K562 (cell line): ENCODE measurements around the gene ORAI3. TPM values are rescaled to one million over a fixed set of nuclear protein-coding genes. Genes with fewer than 3 reads are reported as not detected.

Experiments
- E2F8 ChIP-seq: fragments of 450-650 bp; IDR thresholded peaks from 2 replicates; pipeline ENCODE4 v1.7.1; 2018; ENCODE audit warnings: mild to moderate bottlenecking, low read depth; ENCODE audit not compliant: partially characterized antibody
- HES1 ChIP-seq: fragments of 450-650 bp; IDR thresholded peaks from 2 replicates; pipeline ENCODE4 v1.6.1; 2016; ENCODE audit warnings: low read depth, mild to moderate bottlenecking, moderate library complexity
- MEF2A ChIP-seq: IDR thresholded peaks from 2 replicates; pipeline ENCODE4 v1.6.1; 2011; ENCODE audit warnings: low read depth, mild to moderate bottlenecking, low read length, moderate library complexity; ENCODE audit not compliant: control insufficient read depth
- NCOA4 ChIP-seq: fragments of 450-650 bp; IDR thresholded peaks from 2 replicates; pipeline ENCODE4 v1.6.1; 2018; ENCODE audit warnings: mild to moderate bottlenecking; ENCODE audit not compliant: partially characterized antibody
- POLR2AphosphoS2 ChIP-seq: IDR thresholded peaks from 2 replicates; pipeline ENCODE4 v1.6.1; 2012; ENCODE audit warnings: low read length, improper control_type of control experiment
- ZC3H11A ChIP-seq: IDR thresholded peaks from 2 replicates; pipeline ENCODE4 v1.6.1; 2012; ENCODE audit warnings: low read depth, low read length, improper control_type of control experiment
- polyA plus RNA-seq, 8 experiments: library from polyadenylated mRNA; depleted of rRNA in 4 of 8; stranded (reverse) in 5 of 8; unstranded in 3 of 8; fragments of >200 nt; fragmentation: Nextera tagmentation in 2 of 8; fragmentation: Illumina TruSeq in 1 of 8; extraction: Ambion mirVana in 2 of 8; extraction: Trizol in 1 of 8; gene quantifications; 2 replicates each; pipeline versions ENCODE4 v1.2.1 to v1.2.3, GENCODE V29; 2011 to 2014; ENCODE audit warnings: inconsistent platforms in 1 of 8, missing spikeins in 1 of 8
- total RNA-seq, 7 experiments: library from RNA; depleted of rRNA in 6 of 7; stranded (reverse); fragments of >200 nt in 6 of 7; fragmentation: Illumina TruSeq in 2 of 7; extraction: Trizol in 2 of 7; gene quantifications; 2 replicates each; pipeline versions ENCODE4 v1.2.1 to v1.2.3, GENCODE V29; 2011 to 2021; ENCODE audit warnings: low replicate concordance in 1 of 7
- TF ChIP-seq, protein P1 (sequence below): fragments of 250-450 bp; sonication (Bioruptor Pico); IDR thresholded peaks from 2 replicates; pipeline ENCODE4 v1.8.0; 2021; ENCODE audit warnings: mild to moderate bottlenecking, moderate library complexity
- TF ChIP-seq, protein P2 (sequence below): fragments of 200-600 bp; sonication (generic); IDR thresholded peaks from one replicate; pipeline ENCODE4 v1.6.1; 2012; ENCODE audit warnings: mild to moderate bottlenecking, low read depth, low read length, inconsistent platforms

ORAI3 gene
- total and polyA plus RNA-seq, 9 of the 15 experiments (the other 6 are each of a cell fraction or from before 2014, with no cell fraction given) = 4.9 to 23.3 (median 14.1) TPM

DNA sequence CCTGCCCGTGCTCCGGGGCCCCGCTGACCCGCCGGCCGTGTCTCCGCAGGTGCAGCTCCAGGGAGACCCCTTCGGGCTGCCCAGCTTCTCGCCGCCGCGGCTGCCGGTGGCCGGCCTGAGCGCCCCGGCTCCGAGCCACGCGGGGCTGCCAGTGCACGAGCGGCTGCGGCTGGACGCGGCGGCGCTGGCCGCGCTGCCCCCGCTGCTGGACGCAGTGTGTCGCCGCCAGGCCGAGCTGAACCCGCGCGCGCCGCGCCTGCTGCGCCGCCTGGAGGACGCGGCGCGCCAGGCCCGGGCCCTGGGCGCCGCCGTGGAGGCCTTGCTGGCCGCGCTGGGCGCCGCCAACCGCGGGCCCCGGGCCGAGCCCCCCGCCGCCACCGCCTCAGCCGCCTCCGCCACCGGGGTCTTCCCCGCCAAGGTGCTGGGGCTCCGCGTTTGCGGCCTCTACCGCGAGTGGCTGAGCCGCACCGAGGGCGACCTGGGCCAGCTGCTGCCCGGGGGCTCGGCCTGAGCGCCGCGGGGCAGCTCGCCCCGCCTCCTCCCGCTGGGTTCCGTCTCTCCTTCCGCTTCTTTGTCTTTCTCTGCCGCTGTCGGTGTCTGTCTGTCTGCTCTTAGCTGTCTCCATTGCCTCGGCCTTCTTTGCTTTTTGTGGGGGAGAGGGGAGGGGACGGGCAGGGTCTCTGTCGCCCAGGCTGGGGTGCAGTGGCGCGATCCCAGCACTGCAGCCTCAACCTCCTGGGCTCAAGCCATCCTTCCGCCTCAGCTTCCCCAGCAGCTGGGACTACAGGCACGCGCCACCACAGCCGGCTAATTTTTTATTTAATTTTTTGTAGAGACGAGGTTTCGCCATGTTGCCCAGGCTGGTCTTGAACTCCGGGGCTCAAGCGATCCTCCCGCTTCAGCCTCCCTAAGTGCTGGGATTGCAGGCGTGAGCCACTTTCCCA lies 46.6 kb upstream of the ORAI3 start (continued):
- TF ChIP-seq POLR2AphosphoS2 (no peak), NCOA4 (no peak), ZC3H11A (no peak), E2F8 (no peak), MEF2A (0 out of 2 replicates have a peak, but pooled peaks have one; percentile 4), HES1 (no peak)
- TF ChIP-seq, protein P1, sequence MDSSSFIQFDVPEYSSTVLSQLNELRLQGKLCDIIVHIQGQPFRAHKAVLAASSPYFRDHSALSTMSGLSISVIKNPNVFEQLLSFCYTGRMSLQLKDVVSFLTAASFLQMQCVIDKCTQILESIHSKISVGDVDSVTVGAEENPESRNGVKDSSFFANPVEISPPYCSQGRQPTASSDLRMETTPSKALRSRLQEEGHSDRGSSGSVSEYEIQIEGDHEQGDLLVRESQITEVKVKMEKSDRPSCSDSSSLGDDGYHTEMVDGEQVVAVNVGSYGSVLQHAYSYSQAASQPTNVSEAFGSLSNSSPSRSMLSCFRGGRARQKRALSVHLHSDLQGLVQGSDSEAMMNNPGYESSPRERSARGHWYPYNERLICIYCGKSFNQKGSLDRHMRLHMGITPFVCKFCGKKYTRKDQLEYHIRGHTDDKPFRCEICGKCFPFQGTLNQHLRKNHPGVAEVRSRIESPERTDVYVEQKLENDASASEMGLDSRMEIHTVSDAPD (CRISPR knock-in tag) = no peak
- TF ChIP-seq, protein P2, sequence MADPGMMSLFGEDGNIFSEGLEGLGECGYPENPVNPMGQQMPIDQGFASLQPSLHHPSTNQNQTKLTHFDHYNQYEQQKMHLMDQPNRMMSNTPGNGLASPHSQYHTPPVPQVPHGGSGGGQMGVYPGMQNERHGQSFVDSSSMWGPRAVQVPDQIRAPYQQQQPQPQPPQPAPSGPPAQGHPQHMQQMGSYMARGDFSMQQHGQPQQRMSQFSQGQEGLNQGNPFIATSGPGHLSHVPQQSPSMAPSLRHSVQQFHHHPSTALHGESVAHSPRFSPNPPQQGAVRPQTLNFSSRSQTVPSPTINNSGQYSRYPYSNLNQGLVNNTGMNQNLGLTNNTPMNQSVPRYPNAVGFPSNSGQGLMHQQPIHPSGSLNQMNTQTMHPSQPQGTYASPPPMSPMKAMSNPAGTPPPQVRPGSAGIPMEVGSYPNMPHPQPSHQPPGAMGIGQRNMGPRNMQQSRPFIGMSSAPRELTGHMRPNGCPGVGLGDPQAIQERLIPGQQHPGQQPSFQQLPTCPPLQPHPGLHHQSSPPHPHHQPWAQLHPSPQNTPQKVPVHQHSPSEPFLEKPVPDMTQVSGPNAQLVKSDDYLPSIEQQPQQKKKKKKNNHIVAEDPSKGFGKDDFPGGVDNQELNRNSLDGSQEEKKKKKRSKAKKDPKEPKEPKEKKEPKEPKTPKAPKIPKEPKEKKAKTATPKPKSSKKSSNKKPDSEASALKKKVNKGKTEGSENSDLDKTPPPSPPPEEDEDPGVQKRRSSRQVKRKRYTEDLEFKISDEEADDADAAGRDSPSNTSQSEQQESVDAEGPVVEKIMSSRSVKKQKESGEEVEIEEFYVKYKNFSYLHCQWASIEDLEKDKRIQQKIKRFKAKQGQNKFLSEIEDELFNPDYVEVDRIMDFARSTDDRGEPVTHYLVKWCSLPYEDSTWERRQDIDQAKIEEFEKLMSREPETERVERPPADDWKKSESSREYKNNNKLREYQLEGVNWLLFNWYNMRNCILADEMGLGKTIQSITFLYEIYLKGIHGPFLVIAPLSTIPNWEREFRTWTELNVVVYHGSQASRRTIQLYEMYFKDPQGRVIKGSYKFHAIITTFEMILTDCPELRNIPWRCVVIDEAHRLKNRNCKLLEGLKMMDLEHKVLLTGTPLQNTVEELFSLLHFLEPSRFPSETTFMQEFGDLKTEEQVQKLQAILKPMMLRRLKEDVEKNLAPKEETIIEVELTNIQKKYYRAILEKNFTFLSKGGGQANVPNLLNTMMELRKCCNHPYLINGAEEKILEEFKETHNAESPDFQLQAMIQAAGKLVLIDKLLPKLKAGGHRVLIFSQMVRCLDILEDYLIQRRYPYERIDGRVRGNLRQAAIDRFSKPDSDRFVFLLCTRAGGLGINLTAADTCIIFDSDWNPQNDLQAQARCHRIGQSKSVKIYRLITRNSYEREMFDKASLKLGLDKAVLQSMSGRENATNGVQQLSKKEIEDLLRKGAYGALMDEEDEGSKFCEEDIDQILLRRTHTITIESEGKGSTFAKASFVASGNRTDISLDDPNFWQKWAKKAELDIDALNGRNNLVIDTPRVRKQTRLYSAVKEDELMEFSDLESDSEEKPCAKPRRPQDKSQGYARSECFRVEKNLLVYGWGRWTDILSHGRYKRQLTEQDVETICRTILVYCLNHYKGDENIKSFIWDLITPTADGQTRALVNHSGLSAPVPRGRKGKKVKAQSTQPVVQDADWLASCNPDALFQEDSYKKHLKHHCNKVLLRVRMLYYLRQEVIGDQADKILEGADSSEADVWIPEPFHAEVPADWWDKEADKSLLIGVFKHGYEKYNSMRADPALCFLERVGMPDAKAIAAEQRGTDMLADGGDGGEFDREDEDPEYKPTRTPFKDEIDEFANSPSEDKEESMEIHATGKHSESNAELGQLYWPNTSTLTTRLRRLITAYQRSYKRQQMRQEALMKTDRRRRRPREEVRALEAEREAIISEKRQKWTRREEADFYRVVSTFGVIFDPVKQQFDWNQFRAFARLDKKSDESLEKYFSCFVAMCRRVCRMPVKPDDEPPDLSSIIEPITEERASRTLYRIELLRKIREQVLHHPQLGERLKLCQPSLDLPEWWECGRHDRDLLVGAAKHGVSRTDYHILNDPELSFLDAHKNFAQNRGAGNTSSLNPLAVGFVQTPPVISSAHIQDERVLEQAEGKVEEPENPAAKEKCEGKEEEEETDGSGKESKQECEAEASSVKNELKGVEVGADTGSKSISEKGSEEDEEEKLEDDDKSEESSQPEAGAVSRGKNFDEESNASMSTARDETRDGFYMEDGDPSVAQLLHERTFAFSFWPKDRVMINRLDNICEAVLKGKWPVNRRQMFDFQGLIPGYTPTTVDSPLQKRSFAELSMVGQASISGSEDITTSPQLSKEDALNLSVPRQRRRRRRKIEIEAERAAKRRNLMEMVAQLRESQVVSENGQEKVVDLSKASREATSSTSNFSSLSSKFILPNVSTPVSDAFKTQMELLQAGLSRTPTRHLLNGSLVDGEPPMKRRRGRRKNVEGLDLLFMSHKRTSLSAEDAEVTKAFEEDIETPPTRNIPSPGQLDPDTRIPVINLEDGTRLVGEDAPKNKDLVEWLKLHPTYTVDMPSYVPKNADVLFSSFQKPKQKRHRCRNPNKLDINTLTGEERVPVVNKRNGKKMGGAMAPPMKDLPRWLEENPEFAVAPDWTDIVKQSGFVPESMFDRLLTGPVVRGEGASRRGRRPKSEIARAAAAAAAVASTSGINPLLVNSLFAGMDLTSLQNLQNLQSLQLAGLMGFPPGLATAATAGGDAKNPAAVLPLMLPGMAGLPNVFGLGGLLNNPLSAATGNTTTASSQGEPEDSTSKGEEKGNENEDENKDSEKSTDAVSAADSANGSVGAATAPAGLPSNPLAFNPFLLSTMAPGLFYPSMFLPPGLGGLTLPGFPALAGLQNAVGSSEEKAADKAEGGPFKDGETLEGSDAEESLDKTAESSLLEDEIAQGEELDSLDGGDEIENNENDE = no peak
